Transverse colon (tissue), 4 donors: ENCODE data around the gene KHDRBS2. TPM values are rescaled to one million over a fixed set of nuclear protein-coding genes. Genes with fewer than 3 reads are reported as not detected.

Experiments
- DNase-seq: peaks from one replicate; pipeline ENCODE4 v3.0.0-alpha.2; 2019
- H3K27ac ChIP-seq, 4 donors: fragments of 200-600 bp; sonication (generic); 2 replicates each; pipeline ENCODE4 v1.5.1; 2016 to 2018; ENCODE audit warnings: inconsistent platforms in 4 of 4
- H3K27me3 ChIP-seq: fragments of 200-600 bp; sonication (generic); 2 replicates; pipeline ENCODE4 v1.5.1; 2017; ENCODE audit warnings: inconsistent platforms
- H3K36me3 ChIP-seq, 4 donors: fragments of 200-600 bp; sonication (generic); 2 replicates each; pipeline ENCODE4 v1.5.1; 2017 to 2019; ENCODE audit warnings: inconsistent platforms in 4 of 4
- H3K4me1 ChIP-seq, 4 donors: fragments of 200-600 bp; sonication (generic); 2 replicates each; pipeline ENCODE4 v1.5.1; 2017 to 2020; ENCODE audit warnings: inconsistent platforms in 4 of 4
- H3K4me3 ChIP-seq, 4 donors: fragments of 200-600 bp; sonication (generic); 1 replicate in 1 of 4; 2 replicates in 3 of 4; pipeline versions ENCODE4 v1.5.1 to v1.6.1; 2017 to 2019; ENCODE audit warnings: inconsistent platforms in 4 of 4
- H3K9me3 ChIP-seq, 2 donors: fragments of 200-600 bp; sonication (generic); 2 replicates each; pipeline ENCODE4 v1.5.1; 2017 to 2019; ENCODE audit warnings: inconsistent platforms in 2 of 2
- CTCF ChIP-seq, 5 experiments: fragments of 200-600 bp in 3 of 5; fragments of 450-650 bp in 2 of 5; sonication (generic) in 3 of 5; IDR thresholded peaks; 1 replicate in 2 of 5; 2 replicates in 3 of 5; pipeline ENCODE4 v1.5.1; 2016 to 2017; ENCODE audit warnings: antibody characterized with exemption in 5 of 5, inconsistent platforms in 3 of 5, mild to moderate bottlenecking in 2 of 5, moderate library complexity in 1 of 5
- EP300 ChIP-seq: sonication (generic); formaldehyde crosslinking; IDR thresholded peaks from one replicate; pipeline ENCODE4 v1.6.1; 2017; ENCODE audit warnings: antibody characterized with exemption, low read depth
- POLR2A ChIP-seq: fragments of 450-650 bp; IDR thresholded peaks from one replicate; pipeline ENCODE4 v1.6.1; 2016; ENCODE audit warnings: antibody characterized with exemption, mild to moderate bottlenecking, moderate library complexity
- POLR2AphosphoS5 ChIP-seq, 3 donors: sonication (generic); formaldehyde crosslinking; IDR thresholded peaks; one replicate each; pipeline ENCODE4 v1.6.1; 2016; ENCODE audit warnings: antibody characterized with exemption in 3 of 3
- WGBS, 2 donors: methylation state at CpG; one replicate each; pipeline ENCODE4 v1.1.5; 2018; ENCODE audit warnings: low coverage in 1 of 2; 5-methylcytosine and 5-hydroxymethylcytosine counted together
- in situ Hi-C, 4 donors: fragments of 200-750 bp; cut with MboI; loops; one replicate each; pipeline versions ENCODE4 v1.15.0 to v1.15.1; 2017; ENCODE audit warnings: low sequenced_read_pairs in 3 of 4, low pct_ligation_motif_present in 1 of 4, low pct_unique_long_range_greater_than_20kb in 1 of 4
- intact Hi-C: fragments of 100-400 bp; cut with DNase I; formaldehyde crosslinking; loops from one replicate; pipeline ENCODE4 v1.15.1; 2023; ENCODE audit warnings: low total_unique reads
- total RNA-seq, 4 donors: library from RNA; depleted of rRNA; stranded (reverse); fragments of >200 nt; gene quantifications; one replicate each; pipeline ENCODE4 v1.1.0, GENCODE V29; 2016

Gene KHDRBS2
- total RNA-seq, 4 donors from 2014 or later, result 1.6 to 4.5 (median 2.5) TPM

GRCh38 chr6:62175195-62175594, 110.8 kb downstream of the KHDRBS2 start:
- Histone ChIP-seq H3K9me3 (peaks cover 0 to 2% of the 10 kb centered on the region in 2 donors), H3K27ac (no peak overlapping the region), H3K4me1 (no peaks in the 10 kb centered on the region), H3K4me3 (no peak overlapping the region), H3K27me3 (no peaks in the 10 kb centered on the region), H3K36me3 (no peaks in the 10 kb centered on the region)
- in situ Hi-C loops (no loop called here), intact Hi-C loops (no loop called here)
- TF ChIP-seq POLR2A (no peak), POLR2AphosphoS5 (IDR thresholded peaks at IDR 0.05) (no peak), EP300 (no peak), CTCF (IDR thresholded peaks at IDR 0.05) (no peak)
- WGBS, 2 donors, result 78 to 94% methylated on average over 1 of the region's 1 CpG
- DNase-seq, result no peak

- in situ Hi-C loops, result no loop called here
- H3K9me3 ChIP-seq, result peaks cover 0 to 2% of the 10 kb centered on the region in 2 donors
- no peaks in the 10 kb centered on the region for H3K27me3 ChIP-seq
- H3K27ac ChIP-seq, result no peak overlapping the region
- no peak overlapping the region for H3K4me3 ChIP-seq
- H3K36me3 ChIP-seq, result no peaks in the 10 kb centered on the region
- TF ChIP-seq POLR2AphosphoS5 (IDR thresholded peaks at IDR 0.05) (no peak), EP300 (no peak), CTCF (IDR thresholded peaks at IDR 0.05) (no peak), POLR2A (no peak)
- intact Hi-C loops, result no loop called here
- DNase-seq, result no peak
- H3K4me1 ChIP-seq, result no peaks in the 10 kb centered on the region
These were observed 111.5 kb downstream of the KHDRBS2 start for GRCh38 chr6:62174548-62174947.

DNA sequence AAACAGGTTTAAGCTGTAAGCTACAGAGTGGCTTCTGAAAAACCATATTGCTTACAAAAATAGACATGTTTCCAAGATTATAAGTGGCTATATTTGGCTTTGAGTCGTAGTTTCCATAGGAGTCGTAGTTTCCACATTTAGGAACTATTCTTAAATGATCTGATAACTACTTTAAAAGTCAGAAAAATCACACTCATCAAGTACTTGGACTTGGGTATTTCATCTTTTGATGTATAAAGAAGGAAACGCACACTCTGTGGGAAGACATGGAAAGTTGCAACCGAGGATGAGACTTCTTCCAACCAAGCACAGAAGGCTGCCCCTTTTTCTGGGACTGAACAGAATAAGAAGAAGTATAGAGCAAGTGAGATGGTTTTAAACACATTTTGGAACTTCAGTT, 118.3 kb downstream of the KHDRBS2 start:
- H3K27me3 ChIP-seq, result no peaks in the 10 kb centered on the region
- H3K4me3 ChIP-seq, result no peak overlapping the region
- peaks cover 0 to 2% of the 10 kb centered on the region in 2 donors for H3K9me3 ChIP-seq
- intact Hi-C loops (no loop called here), in situ Hi-C loops (no loop called here)
- 80 to 82% methylated on average over 4 of the region's 4 CpGs for WGBS, 2 donors
- TF ChIP-seq CTCF (IDR thresholded peaks at IDR 0.05), result no peak
- TF ChIP-seq POLR2AphosphoS5 (IDR thresholded peaks at IDR 0.05), result no peak
- no peak for TF ChIP-seq EP300
- no peak for TF ChIP-seq POLR2A
- DNase-seq, result no peak
- H3K27ac ChIP-seq, result no peak overlapping the region
- H3K4me1 ChIP-seq, result no peaks in the 10 kb centered on the region
- H3K36me3 ChIP-seq, result no peaks in the 10 kb centered on the region

- Histone ChIP-seq H3K27me3 (no peaks in the 10 kb centered on the region), H3K36me3 (no peaks in the 10 kb centered on the region), H3K4me3 (no peak overlapping the region), H3K27ac (no peak overlapping the region), H3K4me1 (no peaks in the 10 kb centered on the region), H3K9me3 (no peaks in the 10 kb centered on the region)
- no peak for TF ChIP-seq CTCF (IDR thresholded peaks at IDR 0.05)
- TF ChIP-seq POLR2A, result no peak
- TF ChIP-seq POLR2AphosphoS5 (IDR thresholded peaks at IDR 0.05), result no peak
- TF ChIP-seq EP300, result no peak
- in situ Hi-C loops (no loop called here), intact Hi-C loops (no loop called here)
- WGBS, 2 donors, result 90 to 93% methylated on average over 4 of the region's 4 CpGs
- DNase-seq, result no peak
These were observed 123.2 kb downstream of the KHDRBS2 start for GRCh38 chr6:62162858-62163257.
